Breast epithelium (tissue), 3 donors: ENCODE results near the gene YAP1.

Source experiments
- POLR2A ChIP-seq: fragments of 450-650 bp; IDR thresholded peaks from one replicate; pipeline ENCODE4 v1.6.1; 2016; ENCODE audit warnings: antibody characterized with exemption, mild to moderate bottlenecking, moderate library complexity
- POLR2AphosphoS5 ChIP-seq, 3 donors: sonication (generic); formaldehyde crosslinking; IDR thresholded peaks; one replicate each; pipeline ENCODE4 v1.6.1; 2017; ENCODE audit warnings: antibody characterized with exemption in 3 of 3

GRCh38 chr11:102139081-102139498 is 28.8 kb downstream of the YAP1 start:
- TF ChIP-seq POLR2AphosphoS5 (IDR thresholded peaks at IDR 0.05) (no peak), POLR2A (no peak)
